Nephron (organoid): ENCODE data around the gene IPCEF1.

ENCODE experiments used
- H3K27ac Mint-ChIP-seq, 3 experiments: 2 replicates each; pipeline ENCODE4 v1.8.0; 2020; ENCODE audit warnings: mixed read lengths in 3 of 3, mild to moderate bottlenecking in 2 of 3, moderate library complexity in 1 of 3
- H3K27me3 Mint-ChIP-seq: 2 replicates; pipeline ENCODE4 v1.8.0; 2021; ENCODE audit warnings: low read depth, mild to moderate bottlenecking, moderate library complexity, mixed read lengths
- H3K36me3 Mint-ChIP-seq: 2 replicates; pipeline ENCODE4 v1.8.0; 2020; ENCODE audit warnings: low read depth, mixed read lengths
- H3K4me1 Mint-ChIP-seq: 2 replicates; pipeline ENCODE4 v1.8.0; 2020; ENCODE audit warnings: mixed read lengths
- H3K4me3 Mint-ChIP-seq, 3 experiments: 2 replicates each; pipeline ENCODE4 v1.8.0; 2020; ENCODE audit warnings: mild to moderate bottlenecking in 3 of 3, mixed read lengths in 3 of 3, moderate library complexity in 2 of 3
- H3K9me3 Mint-ChIP-seq: 2 replicates; pipeline ENCODE4 v1.8.0; 2020; ENCODE audit warnings: mixed read lengths
- TF ChIP-seq, protein P1 (sequence below), 3 experiments: fragments of 200-600 bp; sonication (generic); IDR thresholded peaks; one replicate each; pipeline ENCODE4 v1.5.0; 2021; ENCODE audit warnings: antibody characterized with exemption in 3 of 3; ENCODE audit not compliant: unreplicated experiment in 3 of 3

The IPCEF1 gene

GRCh38 chr6:154140743-154141142 lies 215.9 kb downstream of the IPCEF1 start:
- Mint-ChIP-seq H3K9me3 (no peaks in the 10 kb centered on the region), H3K27me3 (peaks cover 4% of the 10 kb centered on the region), H3K4me3 (no peak overlapping the region)

DNA sequence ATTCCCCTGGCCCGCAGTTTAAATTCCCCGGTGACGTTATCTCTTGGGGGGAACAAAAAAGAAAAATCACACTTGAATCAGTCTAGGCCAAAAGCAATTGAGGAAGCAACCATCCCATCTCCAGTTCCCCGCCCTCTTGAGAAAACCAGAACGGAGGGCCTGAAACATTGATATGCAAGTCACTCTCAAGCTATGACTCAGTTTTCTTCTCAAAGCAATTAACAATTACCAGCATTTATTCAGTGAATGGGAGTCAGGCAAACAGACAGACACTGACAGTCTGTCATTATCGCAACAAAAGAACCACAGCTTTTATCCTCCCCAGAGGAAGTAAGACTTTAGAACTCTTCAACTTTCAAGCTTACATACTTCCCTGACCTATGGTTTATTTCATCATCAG lies 216.7 kb downstream of the IPCEF1 start:
- TF ChIP-seq, protein P1, sequence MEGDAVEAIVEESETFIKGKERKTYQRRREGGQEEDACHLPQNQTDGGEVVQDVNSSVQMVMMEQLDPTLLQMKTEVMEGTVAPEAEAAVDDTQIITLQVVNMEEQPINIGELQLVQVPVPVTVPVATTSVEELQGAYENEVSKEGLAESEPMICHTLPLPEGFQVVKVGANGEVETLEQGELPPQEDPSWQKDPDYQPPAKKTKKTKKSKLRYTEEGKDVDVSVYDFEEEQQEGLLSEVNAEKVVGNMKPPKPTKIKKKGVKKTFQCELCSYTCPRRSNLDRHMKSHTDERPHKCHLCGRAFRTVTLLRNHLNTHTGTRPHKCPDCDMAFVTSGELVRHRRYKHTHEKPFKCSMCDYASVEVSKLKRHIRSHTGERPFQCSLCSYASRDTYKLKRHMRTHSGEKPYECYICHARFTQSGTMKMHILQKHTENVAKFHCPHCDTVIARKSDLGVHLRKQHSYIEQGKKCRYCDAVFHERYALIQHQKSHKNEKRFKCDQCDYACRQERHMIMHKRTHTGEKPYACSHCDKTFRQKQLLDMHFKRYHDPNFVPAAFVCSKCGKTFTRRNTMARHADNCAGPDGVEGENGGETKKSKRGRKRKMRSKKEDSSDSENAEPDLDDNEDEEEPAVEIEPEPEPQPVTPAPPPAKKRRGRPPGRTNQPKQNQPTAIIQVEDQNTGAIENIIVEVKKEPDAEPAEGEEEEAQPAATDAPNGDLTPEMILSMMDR (IDR thresholded peaks at IDR 0.05; ENCODE audit: unreplicated experiment in 3 of 3), result no peak
- Mint-ChIP-seq H3K4me1 (no peaks in the 10 kb centered on the region), H3K4me3 (no peak overlapping the region), H3K36me3 (no peaks in the 10 kb centered on the region), H3K27me3 (peaks cover 4% of the 10 kb centered on the region), H3K27ac (no peak overlapping the region), H3K9me3 (no peaks in the 10 kb centered on the region)

More at GRCh38 chr6:154140743-154141142, 215.9 kb downstream of the IPCEF1 start:
- Mint-ChIP-seq H3K27ac (no peak overlapping the region), H3K36me3 (no peaks in the 10 kb centered on the region), H3K4me1 (no peaks in the 10 kb centered on the region)
- TF ChIP-seq, protein P1 (IDR thresholded peaks at IDR 0.05; ENCODE audit: unreplicated experiment in 3 of 3), result no peak

- peaks cover 4% of the 10 kb centered on the region for H3K27me3 Mint-ChIP-seq
- H3K4me3 Mint-ChIP-seq, result no peak overlapping the region
- H3K27ac Mint-ChIP-seq, result no peak overlapping the region
- H3K9me3 Mint-ChIP-seq, result no peaks in the 10 kb centered on the region
- no peaks in the 10 kb centered on the region for H3K36me3 Mint-ChIP-seq
- no peaks in the 10 kb centered on the region for H3K4me1 Mint-ChIP-seq
- TF ChIP-seq, protein P1 (IDR thresholded peaks at IDR 0.05; ENCODE audit: unreplicated experiment in 3 of 3), result no peak
Measured at GRCh38 chr6:154138793-154139192, 217.8 kb downstream of the IPCEF1 start.

GRCh38 chr6:154134471-154135147 lies 222.0 kb downstream of the IPCEF1 start:
- TF ChIP-seq, protein P1 (IDR thresholded peaks at IDR 0.05; ENCODE audit: unreplicated experiment in 3 of 3), result no peak
- Mint-ChIP-seq H3K36me3 (no peaks in the 10 kb centered on the region), H3K27me3 (peaks cover 4% of the 10 kb centered on the region), H3K9me3 (no peaks in the 10 kb centered on the region), H3K4me1 (no peaks in the 10 kb centered on the region), H3K27ac (no peak overlapping the region), H3K4me3 (no peak overlapping the region)

- H3K4me3 Mint-ChIP-seq, result no peak overlapping the region
- H3K9me3 Mint-ChIP-seq, result no peaks in the 10 kb centered on the region
- H3K4me1 Mint-ChIP-seq, result peaks cover 6% of the 10 kb centered on the region
- no peaks in the 10 kb centered on the region for H3K27me3 Mint-ChIP-seq
- no peaks in the 10 kb centered on the region for H3K36me3 Mint-ChIP-seq
- H3K27ac Mint-ChIP-seq, result no peak overlapping the region
- TF ChIP-seq, protein P1 (IDR thresholded peaks at IDR 0.05; ENCODE audit: unreplicated experiment in 3 of 3), result no peak
Measured at GRCh38 chr6:154127657-154128056, 228.9 kb downstream of the IPCEF1 start.

DNA sequence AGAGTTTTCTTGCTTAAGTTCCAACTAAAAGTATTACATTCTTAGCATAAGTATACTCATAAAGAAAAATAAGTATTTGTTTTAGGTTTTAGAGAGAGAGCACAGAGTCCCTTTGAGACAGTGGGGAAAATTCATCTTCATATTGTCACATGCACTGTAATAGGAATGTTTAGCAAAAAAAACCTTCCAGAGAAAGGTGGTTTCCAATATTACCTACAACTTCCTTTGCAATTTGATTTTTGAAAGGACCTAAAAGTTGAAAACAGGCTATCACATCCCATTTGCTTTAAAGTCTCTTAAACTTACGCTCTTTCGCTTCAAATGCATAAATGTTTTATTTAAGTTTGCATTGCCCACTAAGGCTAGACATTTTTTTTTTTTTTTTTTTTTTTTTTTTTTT lies 231.2 kb downstream of the IPCEF1 start:
- Mint-ChIP-seq H3K9me3 (no peaks in the 10 kb centered on the region), H3K4me3 (no peak overlapping the region), H3K27me3 (no peaks in the 10 kb centered on the region), H3K27ac (no peak overlapping the region), H3K36me3 (no peaks in the 10 kb centered on the region), H3K4me1 (peaks cover 6% of the 10 kb centered on the region)
- TF ChIP-seq, protein P1 (IDR thresholded peaks at IDR 0.05; ENCODE audit: unreplicated experiment in 3 of 3), result no peak
